DMS79 treated with DMSO at 0.1 percent for 48 hours (cell line): Measurements from ENCODE around the gene CACNA2D2.

ENCODE experiments used
- DNase-seq: peaks from one replicate; lab custom pipeline; 2025; lab: John Stamatoyannopoulos, UW

Gene CACNA2D2

GRCh38 chr3:50502225-50502583, 1.2 kb downstream of the CACNA2D2 start:
- peak; percentile 12 for DNase-seq

GRCh38 chr3:50495609-50496423, 7.6 kb downstream of the CACNA2D2 start:
- DNase-seq = no peak

GRCh38 chr3:50494126-50494525, 9.3 kb downstream of the CACNA2D2 start:
- no peak for DNase-seq

- no peak for DNase-seq
Observed at GRCh38 chr3:50493623-50494022, 9.8 kb downstream of the CACNA2D2 start.

GRCh38 chr3:50493086-50493485, 10.3 kb downstream of the CACNA2D2 start:
- DNase-seq = no peak

GRCh38 chr3:50491023-50491422, 12.4 kb downstream of the CACNA2D2 start:
- DNase-seq = no peak

- DNase-seq = no peak
Observed at GRCh38 chr3:50490424-50490823, 13.0 kb downstream of the CACNA2D2 start.

GRCh38 chr3:50487181-50487580, 16.3 kb downstream of the CACNA2D2 start:
- no peak for DNase-seq

GRCh38 chr3:50486219-50486888, 17.1 kb downstream of the CACNA2D2 start:
- peak; percentile 39 for DNase-seq

- DNase-seq = peak; percentile 15
Observed at GRCh38 chr3:50484722-50485121, 18.7 kb downstream of the CACNA2D2 start.

GRCh38 chr3:50483374-50483773, 20.1 kb downstream of the CACNA2D2 start:
- DNase-seq = peak; percentile 45

- peak; percentile 19 for DNase-seq
Observed at GRCh38 chr3:50481992-50482391, 21.4 kb downstream of the CACNA2D2 start.

GRCh38 chr3:50480471-50480870, 23.0 kb downstream of the CACNA2D2 start:
- DNase-seq = no peak

- no peak for DNase-seq
Observed at GRCh38 chr3:50479523-50479922, 23.9 kb downstream of the CACNA2D2 start.

GRCh38 chr3:50478671-50479260, 24.7 kb downstream of the CACNA2D2 start:
- no peak for DNase-seq

- DNase-seq = no peak
Observed at GRCh38 chr3:50478051-50478450, 25.4 kb downstream of the CACNA2D2 start.

- DNase-seq = no peak
Observed at GRCh38 chr3:50475348-50475747, 28.1 kb downstream of the CACNA2D2 start.

GRCh38 chr3:50474717-50475116, 28.7 kb downstream of the CACNA2D2 start:
- no peak for DNase-seq

- DNase-seq = peak; percentile 9
Observed at GRCh38 chr3:50473768-50474167, 29.7 kb downstream of the CACNA2D2 start.

- no peak for DNase-seq
Observed at GRCh38 chr3:50472958-50473357, 30.5 kb downstream of the CACNA2D2 start.

- no peak for DNase-seq
Observed at GRCh38 chr3:50470658-50471057, 32.8 kb downstream of the CACNA2D2 start.

- no peak for DNase-seq
Observed at GRCh38 chr3:50467919-50468318, 35.5 kb downstream of the CACNA2D2 start.

- DNase-seq = no peak
Observed at GRCh38 chr3:50466177-50466576, 37.3 kb downstream of the CACNA2D2 start.
